HepG2 (cell line): ENCODE data around the gene TEF. TPM values are rescaled to one million over a fixed set of nuclear protein-coding genes. Genes with fewer than 3 reads are reported as not detected.

Experiments used
- ARID5B ChIP-seq: IDR thresholded peaks from 2 replicates; pipeline ENCODE4 v1.4.0; 2020; ENCODE audit warnings: mild to moderate bottlenecking, missing genetic modification reagents
- ASH2L ChIP-seq: fragments of 300-600, 200-600 bp; sonication (generic); IDR thresholded peaks from 2 replicates; pipeline ENCODE4 v1.7.0; 2017; ENCODE audit warnings: low read depth, mild to moderate bottlenecking, moderate library complexity, mixed read lengths, low read length; ENCODE audit not compliant: insufficient read length
- ATF5 ChIP-seq: sonication (generic); formaldehyde crosslinking; IDR thresholded peaks from 2 replicates; pipeline ENCODE4 v1.4.0; 2020; ENCODE audit warnings: mild to moderate bottlenecking, low read depth, missing genetic modification reagents
- FOXC1 ChIP-seq: sonication (generic); formaldehyde crosslinking; IDR thresholded peaks from 2 replicates; pipeline ENCODE4 v1.8.0; 2022; ENCODE audit warnings: mild to moderate bottlenecking, missing genetic modification reagents, borderline replicate concordance
- MXD4 ChIP-seq: IDR thresholded peaks from 2 replicates; pipeline ENCODE4 v1.6.1; 2016; ENCODE audit warnings: mild to moderate bottlenecking, missing biosample characterization, missing genetic modification reagents
- PHF8 ChIP-seq: sonication (generic); formaldehyde crosslinking; IDR thresholded peaks from 2 replicates; pipeline ENCODE4 v1.5.0; 2020; ENCODE audit warnings: missing genetic modification reagents
- SMAD1 ChIP-seq: sonication (generic); formaldehyde crosslinking; IDR thresholded peaks from 2 replicates; pipeline ENCODE4 v1.4.0; 2020; ENCODE audit warnings: missing genetic modification reagents, low read depth, mild to moderate bottlenecking, borderline replicate concordance
- SNRNP70 ChIP-seq: fragments of 200-400 bp; formaldehyde crosslinking; IDR thresholded peaks from 2 replicates; pipeline ENCODE4 v1.6.1; 2017; ENCODE audit warnings: mild to moderate bottlenecking, low read depth, low read length, moderate library complexity
- STAT6 ChIP-seq: sonication (generic); formaldehyde crosslinking; IDR thresholded peaks from 2 replicates; pipeline ENCODE4 v1.4.0; 2020; ENCODE audit warnings: missing genetic modification reagents, mild to moderate bottlenecking, borderline replicate concordance
- ZFP1 ChIP-seq: IDR thresholded peaks from 2 replicates; pipeline ENCODE4 v1.6.1; 2016
- ZNF260 ChIP-seq: sonication (generic); formaldehyde crosslinking; IDR thresholded peaks from 2 replicates; pipeline ENCODE4 v1.4.0; 2020; ENCODE audit warnings: missing genetic modification reagents, low read depth, mild to moderate bottlenecking, borderline replicate concordance
- ZNF468 ChIP-seq: sonication (generic); formaldehyde crosslinking; IDR thresholded peaks from 2 replicates; pipeline ENCODE4 v1.8.0; 2022; ENCODE audit warnings: mild to moderate bottlenecking, moderate library complexity, missing genetic modification reagents
- ZNF484 ChIP-seq: sonication (generic); formaldehyde crosslinking; IDR thresholded peaks from 2 replicates; pipeline ENCODE4 v1.5.1; 2020; ENCODE audit warnings: mild to moderate bottlenecking, low read depth, missing genetic modification reagents, borderline replicate concordance
- ZNF558 ChIP-seq: sonication (generic); formaldehyde crosslinking; IDR thresholded peaks from 2 replicates; pipeline ENCODE4 v1.9.0; 2022; ENCODE audit warnings: mild to moderate bottlenecking, missing genetic modification reagents, borderline replicate concordance
- ZNF563 ChIP-seq: sonication (generic); formaldehyde crosslinking; IDR thresholded peaks from 2 replicates; pipeline ENCODE4 v1.8.0; 2022; ENCODE audit warnings: mild to moderate bottlenecking, moderate library complexity, missing genetic modification reagents
- ZNF768 ChIP-seq: sonication (generic); formaldehyde crosslinking; IDR thresholded peaks from 2 replicates; pipeline ENCODE4 v1.4.0; 2020; ENCODE audit warnings: missing genetic modification reagents
- ZSCAN25 ChIP-seq: sonication (generic); formaldehyde crosslinking; IDR thresholded peaks from 2 replicates; pipeline ENCODE4 v1.8.0; 2022; ENCODE audit warnings: mild to moderate bottlenecking, missing genetic modification reagents
- polyA plus RNA-seq, 8 experiments: library from polyadenylated mRNA; depleted of rRNA in 3 of 8; stranded (reverse) in 7 of 8; unstranded in 1 of 8; fragments of >200 nt; fragmentation: Illumina TruSeq in 4 of 8; extraction: Trizol in 4 of 8; gene quantifications; 2 replicates each; pipeline versions ENCODE4 v1.2.1 to v1.2.3, GENCODE V29; 2011 to 2016; ENCODE audit warnings: low read depth in 4 of 8, missing spikeins in 1 of 8, mixed read lengths in 1 of 8; ENCODE audit not compliant: insufficient read depth in 1 of 8
- total RNA-seq, 5 experiments: library from RNA; depleted of rRNA; stranded (reverse); fragments of >200 nt; fragmentation: Illumina TruSeq; extraction: Trizol; gene quantifications; 2 replicates each; pipeline ENCODE4 v1.2.3, GENCODE V29; 2016; ENCODE audit warnings: low read depth in 1 of 5
- TF ChIP-seq, protein P1 (sequence below): IDR thresholded peaks from 2 replicates; pipeline ENCODE4 v1.6.1; 2018; ENCODE audit warnings: missing genetic modification reagents
- TF ChIP-seq, protein P2 (sequence below): sonication (generic); formaldehyde crosslinking; IDR thresholded peaks from 2 replicates; pipeline ENCODE4 v1.5.0; 2020; ENCODE audit warnings: missing genetic modification reagents, mild to moderate bottlenecking, borderline replicate concordance

TEF gene
- total and polyA plus RNA-seq, 2 of the 13 experiments (the other 11 are each of a cell fraction or from before 2014, with no cell fraction given) = 7.6 to 11.2 TPM

- TF ChIP-seq ARID5B (peak; percentile 44; the same call in 1 of the 2 replicates), ATF5 (CRISPR knock-in tag) (no peak), SMAD1 (CRISPR knock-in tag) (no peak), ZNF558 (CRISPR knock-in tag) (no peak), SNRNP70 (no peak), ZNF468 (CRISPR knock-in tag) (no peak), ZSCAN25 (CRISPR knock-in tag) (peak; percentile 60; the same call in 1 of the 2 replicates), ZNF563 (CRISPR knock-in tag) (peak; percentile 60; the same call in 1 of the 2 replicates), MXD4 (no peak; the same call in 1 of the 2 replicates), PHF8 (0 out of 2 replicates have a peak, but pooled peaks have one; percentile 3), ASH2L (peak; percentile 7), ZNF484 (CRISPR knock-in tag) (no peak), STAT6 (CRISPR knock-in tag) (peak; percentile 88; the same call in 1 of the 2 replicates), ZFP1 (CRISPR knock-in tag) (peak; percentile 42; the same call in 1 of the 2 replicates), ZNF768 (no peak), ZNF260 (CRISPR knock-in tag) (no peak), FOXC1 (CRISPR knock-in tag) (no peak)
- TF ChIP-seq, protein P1, sequence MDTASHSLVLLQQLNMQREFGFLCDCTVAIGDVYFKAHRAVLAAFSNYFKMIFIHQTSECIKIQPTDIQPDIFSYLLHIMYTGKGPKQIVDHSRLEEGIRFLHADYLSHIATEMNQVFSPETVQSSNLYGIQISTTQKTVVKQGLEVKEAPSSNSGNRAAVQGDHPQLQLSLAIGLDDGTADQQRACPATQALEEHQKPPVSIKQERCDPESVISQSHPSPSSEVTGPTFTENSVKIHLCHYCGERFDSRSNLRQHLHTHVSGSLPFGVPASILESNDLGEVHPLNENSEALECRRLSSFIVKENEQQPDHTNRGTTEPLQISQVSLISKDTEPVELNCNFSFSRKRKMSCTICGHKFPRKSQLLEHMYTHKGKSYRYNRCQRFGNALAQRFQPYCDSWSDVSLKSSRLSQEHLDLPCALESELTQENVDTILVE = 0 out of 2 replicates have a peak, but pooled peaks have one; percentile 10
- TF ChIP-seq, protein P2, sequence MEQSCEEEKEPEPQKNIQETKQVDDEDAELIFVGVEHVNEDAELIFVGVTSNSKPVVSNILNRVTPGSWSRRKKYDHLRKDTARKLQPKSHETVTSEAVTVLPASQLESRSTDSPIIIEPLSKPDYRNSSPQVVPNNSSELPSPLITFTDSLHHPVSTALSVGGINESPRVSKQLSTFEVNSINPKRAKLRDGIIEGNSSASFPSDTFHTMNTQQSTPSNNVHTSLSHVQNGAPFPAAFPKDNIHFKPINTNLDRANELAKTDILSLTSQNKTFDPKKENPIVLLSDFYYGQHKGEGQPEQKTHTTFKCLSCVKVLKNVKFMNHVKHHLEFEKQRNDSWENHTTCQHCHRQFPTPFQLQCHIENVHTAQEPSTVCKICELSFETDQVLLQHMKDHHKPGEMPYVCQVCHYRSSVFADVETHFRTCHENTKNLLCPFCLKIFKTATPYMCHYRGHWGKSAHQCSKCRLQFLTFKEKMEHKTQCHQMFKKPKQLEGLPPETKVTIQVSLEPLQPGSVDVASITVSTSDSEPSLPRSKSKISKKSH (CRISPR knock-in tag) = no peak
Measured at GRCh38 chr22:41448189-41448808, 66.6 kb downstream of the TEF start (continued).
